ENCODE data around the gene LAIR1. TPM values are rescaled to one million over a fixed set of nuclear protein-coding genes. Genes with fewer than 3 reads are reported as not detected.

LAIR1 gene
- total RNA-seq, 1 donor from 2014 or later: not detected

DNA sequence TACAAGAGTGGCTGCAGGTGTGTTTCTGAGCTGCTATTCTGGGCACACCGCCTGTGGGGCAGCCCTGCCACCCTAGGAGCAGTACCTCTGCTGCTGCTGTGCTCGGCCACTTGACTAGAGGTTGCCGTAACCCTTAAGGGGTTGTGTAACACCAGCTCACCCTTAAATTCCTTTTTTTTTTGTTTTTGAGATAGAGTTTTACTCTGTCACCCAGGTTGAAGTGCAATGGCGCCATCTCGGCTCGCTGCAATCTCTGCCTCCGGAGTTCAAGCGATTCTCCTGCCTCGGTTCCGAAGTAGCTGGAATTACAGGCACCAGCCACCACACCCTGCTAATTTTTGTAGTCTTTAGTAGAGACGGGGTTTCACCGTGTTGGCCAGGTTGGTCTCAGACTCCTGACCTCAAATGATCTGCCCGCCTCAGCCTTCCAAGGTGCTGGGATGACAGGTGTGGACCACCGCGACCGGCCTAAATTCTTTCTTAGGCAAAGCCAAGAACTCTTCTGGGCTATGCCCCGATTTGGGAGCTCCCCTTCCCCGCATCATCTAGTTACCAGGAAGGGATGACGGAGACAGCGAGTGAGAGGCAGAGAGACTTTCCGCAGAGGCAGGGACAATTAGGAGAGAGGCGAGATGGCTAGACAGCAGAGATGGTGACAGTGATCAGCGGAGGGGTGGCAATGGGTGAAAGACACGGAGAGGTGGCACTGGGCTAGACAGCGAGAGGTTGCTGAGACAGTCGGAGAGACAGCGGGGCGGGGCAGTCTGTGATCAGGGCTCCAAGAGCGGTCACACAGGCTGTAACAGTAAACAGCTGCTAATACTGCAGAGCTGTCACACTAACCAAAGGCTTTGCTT, 47.4 kb downstream of the LAIR1 start:
- Histone ChIP-seq H3K4me2 (no peak overlapping the region), H3K79me2 (ENCODE audit: low read depth) (no peaks in the 10 kb centered on the region), H3K36me3 (no peaks in the 10 kb centered on the region), H3K4me1 (no peaks in the 10 kb centered on the region), H3K9ac (no peak overlapping the region), H3F3A (ENCODE audit: low read depth) (no peaks in the 10 kb centered on the region), H3K27ac (no peak overlapping the region), H3K9me3 (ENCODE audit: low read depth) (no peaks in the 10 kb centered on the region), H3K4me3 (no peak overlapping the region), H3K27me3 (no peaks in the 10 kb centered on the region), H2AFZ (replicated peaks) (no peak overlapping the region), H4K20me1 (ENCODE audit: low read depth) (no peaks in the 10 kb centered on the region)
- no peak overlapping the region for H3K4me3 Mint-ChIP-seq
- no peaks in the 10 kb centered on the region for H3K4me1 Mint-ChIP-seq
- no peak for DNase-seq (ENCODE audit: low spot score)
- H3K27me3 Mint-ChIP-seq (ENCODE audit: insufficient read depth, low read depth): peaks cover 10% of the 10 kb centered on the region
- TF ChIP-seq EZH2 (IDR thresholded peaks at IDR 0.05) (no peak), EZH2phosphoT487 (IDR thresholded peaks at IDR 0.05) (no peak)
- TF ChIP-seq, protein P1, sequence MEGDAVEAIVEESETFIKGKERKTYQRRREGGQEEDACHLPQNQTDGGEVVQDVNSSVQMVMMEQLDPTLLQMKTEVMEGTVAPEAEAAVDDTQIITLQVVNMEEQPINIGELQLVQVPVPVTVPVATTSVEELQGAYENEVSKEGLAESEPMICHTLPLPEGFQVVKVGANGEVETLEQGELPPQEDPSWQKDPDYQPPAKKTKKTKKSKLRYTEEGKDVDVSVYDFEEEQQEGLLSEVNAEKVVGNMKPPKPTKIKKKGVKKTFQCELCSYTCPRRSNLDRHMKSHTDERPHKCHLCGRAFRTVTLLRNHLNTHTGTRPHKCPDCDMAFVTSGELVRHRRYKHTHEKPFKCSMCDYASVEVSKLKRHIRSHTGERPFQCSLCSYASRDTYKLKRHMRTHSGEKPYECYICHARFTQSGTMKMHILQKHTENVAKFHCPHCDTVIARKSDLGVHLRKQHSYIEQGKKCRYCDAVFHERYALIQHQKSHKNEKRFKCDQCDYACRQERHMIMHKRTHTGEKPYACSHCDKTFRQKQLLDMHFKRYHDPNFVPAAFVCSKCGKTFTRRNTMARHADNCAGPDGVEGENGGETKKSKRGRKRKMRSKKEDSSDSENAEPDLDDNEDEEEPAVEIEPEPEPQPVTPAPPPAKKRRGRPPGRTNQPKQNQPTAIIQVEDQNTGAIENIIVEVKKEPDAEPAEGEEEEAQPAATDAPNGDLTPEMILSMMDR (IDR thresholded peaks at IDR 0.05): no peak
- no peaks in the 10 kb centered on the region for H3K36me3 Mint-ChIP-seq
- no peak overlapping the region for H3K27ac Mint-ChIP-seq
- peaks cover 14% of the 10 kb centered on the region for H3K9me3 Mint-ChIP-seq

DNA sequence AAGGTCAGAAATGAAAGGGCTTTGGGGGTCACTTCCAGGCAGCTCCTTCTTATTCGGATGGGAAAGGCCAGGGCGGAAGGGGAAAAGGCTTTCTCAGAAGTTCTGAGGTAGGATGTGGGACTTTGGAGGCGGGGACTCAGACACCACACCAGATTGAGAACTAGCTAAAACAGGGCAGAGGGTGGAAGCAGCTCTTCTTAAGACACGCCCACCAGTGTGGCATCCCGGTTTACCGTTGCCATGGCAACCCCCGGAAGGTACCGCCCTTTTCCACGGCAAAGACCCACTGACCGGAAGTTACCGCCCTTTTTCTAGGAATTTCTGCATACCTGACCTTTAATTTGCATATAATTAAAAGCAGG, 48.0 kb downstream of the LAIR1 start:
- H3K4me2 ChIP-seq: no peak overlapping the region
- peak; percentile 24 for DNase-seq (ENCODE audit: low spot score)
- peaks cover 8% of the 10 kb centered on the region for H3K9me3 Mint-ChIP-seq

DNA sequence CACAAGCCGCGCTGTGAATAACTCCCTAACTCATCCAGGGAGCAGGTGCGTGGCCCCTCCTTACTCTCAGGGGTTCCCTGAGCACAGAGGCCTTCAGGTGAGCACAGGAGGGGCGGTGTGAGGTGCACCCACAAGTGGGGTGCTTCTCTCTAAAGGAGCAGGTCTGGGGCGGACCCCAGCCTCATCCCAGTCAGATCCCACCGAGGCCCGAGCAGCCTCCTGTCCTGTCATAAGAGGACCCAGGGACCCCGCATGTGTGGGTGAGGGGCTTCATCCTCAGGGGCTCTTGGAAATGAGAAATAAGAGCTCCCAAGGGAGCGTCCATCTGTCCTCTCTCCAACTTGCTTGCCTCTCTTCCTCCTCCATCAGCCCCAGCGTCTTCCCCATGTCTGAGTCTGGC, 48.8 kb downstream of the LAIR1 start:
- H3F3A ChIP-seq (ENCODE audit: low read depth): no peaks in the 10 kb centered on the region
- H3K27ac Mint-ChIP-seq: no peak overlapping the region
- H3K36me3 ChIP-seq: no peaks in the 10 kb centered on the region
- H3K36me3 Mint-ChIP-seq: no peaks in the 10 kb centered on the region
- no peaks in the 10 kb centered on the region for H3K9me3 ChIP-seq (ENCODE audit: low read depth)
- no peak overlapping the region for H2AFZ ChIP-seq (replicated peaks)
- no peaks in the 10 kb centered on the region for H4K20me1 ChIP-seq (ENCODE audit: low read depth)
- H3K27ac ChIP-seq: no peak overlapping the region
- H3K9me3 Mint-ChIP-seq: peaks cover 2% of the 10 kb centered on the region
- DNase-seq (ENCODE audit: low spot score): no peak
- TF ChIP-seq, protein P1 (IDR thresholded peaks at IDR 0.05): no peak
- TF ChIP-seq EZH2phosphoT487 (IDR thresholded peaks at IDR 0.05) (no peak), EZH2 (IDR thresholded peaks at IDR 0.05) (no peak)
- no peak overlapping the region for H3K4me3 Mint-ChIP-seq
- no peak overlapping the region for H3K9ac ChIP-seq
- H3K4me1 Mint-ChIP-seq: no peaks in the 10 kb centered on the region
- H3K4me1 ChIP-seq: no peaks in the 10 kb centered on the region
- no peak overlapping the region for H3K4me2 ChIP-seq
- no peaks in the 10 kb centered on the region for H3K27me3 ChIP-seq
- peaks cover 2% of the 10 kb centered on the region for H3K27me3 Mint-ChIP-seq (ENCODE audit: insufficient read depth, low read depth)
- no peak overlapping the region for H3K4me3 ChIP-seq
- no peaks in the 10 kb centered on the region for H3K79me2 ChIP-seq (ENCODE audit: low read depth)

More for the DNA sequence above, 48.0 kb downstream of the LAIR1 start:
- TF ChIP-seq EZH2 (IDR thresholded peaks at IDR 0.05) (no peak), EZH2phosphoT487 (IDR thresholded peaks at IDR 0.05) (no peak)
- TF ChIP-seq, protein P1 (IDR thresholded peaks at IDR 0.05): no peak
- no peaks in the 10 kb centered on the region for H3K36me3 ChIP-seq
- H3K4me1 ChIP-seq: no peaks in the 10 kb centered on the region
- H3F3A ChIP-seq (ENCODE audit: low read depth): no peaks in the 10 kb centered on the region
- no peaks in the 10 kb centered on the region for H3K27me3 ChIP-seq
- H3K4me3 Mint-ChIP-seq: no peak overlapping the region
- H3K79me2 ChIP-seq (ENCODE audit: low read depth): no peaks in the 10 kb centered on the region
- H3K9me3 ChIP-seq (ENCODE audit: low read depth): no peaks in the 10 kb centered on the region
- no peak overlapping the region for H3K27ac Mint-ChIP-seq
- no peak overlapping the region for H3K9ac ChIP-seq
- H2AFZ ChIP-seq (replicated peaks): no peak overlapping the region
- no peaks in the 10 kb centered on the region for H3K36me3 Mint-ChIP-seq
- H3K4me3 ChIP-seq: no peak overlapping the region
- H3K4me1 Mint-ChIP-seq: no peaks in the 10 kb centered on the region
- no peaks in the 10 kb centered on the region for H4K20me1 ChIP-seq (ENCODE audit: low read depth)
- peaks cover 4% of the 10 kb centered on the region for H3K27me3 Mint-ChIP-seq (ENCODE audit: insufficient read depth, low read depth)
- no peak overlapping the region for H3K27ac ChIP-seq

Data from neural progenitor cell (in vitro differentiated cells).